Brain microvascular endothelial cell (primary cell): Measurements from ENCODE around the gene PTPRM.

ENCODE experiments used
- DNase-seq: peaks from one replicate; pipeline ENCODE4 v3.0.0-alpha.2; 2020
- H3K27ac ChIP-seq: fragments of 250-450 bp; sonication (Bioruptor Pico); 2 replicates; pipeline ENCODE4 v1.5.1; 2020; ENCODE audit warnings: mild to moderate bottlenecking, moderate library complexity
- H3K27me3 ChIP-seq: fragments of 250-450 bp; sonication (Bioruptor Pico); replicated peaks from 2 replicates; pipeline ENCODE4 v1.5.1; 2020; ENCODE audit warnings: mild to moderate bottlenecking
- H3K36me3 ChIP-seq: fragments of 250-450 bp; sonication (Bioruptor Pico); replicated peaks from 2 replicates; pipeline ENCODE4 v1.5.1; 2020; ENCODE audit warnings: mild to moderate bottlenecking
- H3K4me3 ChIP-seq: 2 replicates; pipeline ENCODE4 v1.5.1; 2011; ENCODE audit warnings: low read depth, mild to moderate bottlenecking, control low read depth, low read length, moderate library complexity
- CTCF ChIP-seq: IDR thresholded peaks from 2 replicates; pipeline ENCODE4 v1.5.1; 2011; ENCODE audit warnings: low read depth, mild to moderate bottlenecking, moderate library complexity, low read length, control low read depth, inconsistent platforms; ENCODE audit errors: missing control alignments
- in situ Hi-C: cut with HindIII; loops from 2 replicates; pipeline ENCODE4 v1.10.0; 2017; ENCODE audit warnings: low sequenced_read_pairs, low pct_ligation_motif_present

PTPRM gene

GRCh38 chr18:8423051-8423557, 856.0 kb downstream of the PTPRM start:
- peak; percentile 64 for DNase-seq
- H3K27me3 ChIP-seq: no peaks in the 10 kb centered on the region
- no peak overlapping the region for H3K4me3 ChIP-seq
- no peak for TF ChIP-seq CTCF
- H3K27ac ChIP-seq: no peak overlapping the region
- in situ Hi-C loops: no loop called here
- H3K36me3 ChIP-seq: no peaks in the 10 kb centered on the region

- DNase-seq: peak; percentile 16
Measured at GRCh38 chr18:8424481-8424880, 857.4 kb downstream of the PTPRM start.

GRCh38 chr18:8424917-8425725, 858.0 kb downstream of the PTPRM start:
- in situ Hi-C loops: no loop called here
- DNase-seq: peak; percentile 63
- TF ChIP-seq CTCF: no peak
- Histone ChIP-seq H3K36me3 (no peaks in the 10 kb centered on the region), H3K27ac (no peak overlapping the region), H3K4me3 (no peak overlapping the region), H3K27me3 (no peaks in the 10 kb centered on the region)

More at GRCh38 chr18:8424481-8424880, 857.4 kb downstream of the PTPRM start:
- Histone ChIP-seq H3K36me3 (no peaks in the 10 kb centered on the region), H3K4me3 (no peak overlapping the region), H3K27me3 (no peaks in the 10 kb centered on the region), H3K27ac (no peak overlapping the region)
- in situ Hi-C loops: no loop called here
- TF ChIP-seq CTCF: peak; percentile 15

GRCh38 chr18:8426401-8426800, 859.3 kb downstream of the PTPRM start:
- Histone ChIP-seq H3K36me3 (no peaks in the 10 kb centered on the region), H3K4me3 (no peak overlapping the region), H3K27me3 (no peaks in the 10 kb centered on the region), H3K27ac (no peak overlapping the region)
- peak; percentile 59 for TF ChIP-seq CTCF
- DNase-seq: no peak
- in situ Hi-C loops: no loop called here

GRCh38 chr18:8427339-8427738, 860.2 kb downstream of the PTPRM start:
- DNase-seq: no peak
- Histone ChIP-seq H3K4me3 (no peak overlapping the region), H3K27ac (no peak overlapping the region), H3K36me3 (no peaks in the 10 kb centered on the region), H3K27me3 (no peaks in the 10 kb centered on the region)
- TF ChIP-seq CTCF: no peak
- in situ Hi-C loops: no loop called here
